ENCODE measurements around the gene ABCG8. TPM values are rescaled to one million over a fixed set of nuclear protein-coding genes. Genes with fewer than 3 reads are reported as not detected.

ABCG8 gene
- total and polyA plus RNA-seq, 9 of the 15 experiments (the other 6 are each of a cell fraction or from before 2014, with no cell fraction given), result not detected

DNA sequence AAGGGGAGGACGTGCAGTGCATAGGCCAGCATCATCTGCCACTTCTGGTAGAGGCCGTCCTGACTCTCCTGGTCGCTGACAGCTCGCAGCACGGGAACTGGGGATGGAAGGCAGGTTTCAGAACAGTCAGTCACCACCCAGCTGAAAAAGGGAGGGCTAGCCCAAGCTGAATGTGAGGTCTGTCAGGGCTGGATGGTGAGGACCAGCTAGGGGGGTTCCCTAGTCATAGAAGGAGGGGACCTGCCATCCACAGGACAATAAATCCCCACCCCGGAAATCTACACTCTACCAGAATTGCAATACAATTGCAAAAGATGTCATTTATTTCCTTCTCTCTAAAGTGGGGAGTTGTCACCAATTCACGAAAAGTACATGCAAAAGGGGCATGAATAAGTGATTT lies 15.9 kb upstream of the ABCG8 start:
- Histone ChIP-seq H3K27me3 (ENCODE audit: control insufficient read depth in 2 of 2, insufficient read depth in 2 of 2, low read length in 2 of 2) (peaks cover 13 to 33% of the 10 kb centered on the region in 2 experiments; a peak in 4 of 5 replicates), H3K4me3 (no peak overlapping the region), H3K79me2 (ENCODE audit: control insufficient read depth, insufficient read depth, low read length) (no peaks in the 10 kb centered on the region), H3K4me1 (replicated peaks in 1 of 2; ENCODE audit: control insufficient read depth in 2 of 2, insufficient read depth in 2 of 2, low read length in 2 of 2) (no peaks in the 10 kb centered on the region), H3K4me2 (ENCODE audit: insufficient read depth, low read length) (no peak overlapping the region), H4K20me1 (replicated peaks; ENCODE audit: control insufficient read depth, insufficient read depth, low read length) (no peaks in the 10 kb centered on the region; the same call in 1 of the 2 replicates), H3K9me1 (ENCODE audit: control insufficient read depth, insufficient read depth, low read length) (no peaks in the 10 kb centered on the region), H3K36me3 (ENCODE audit: control insufficient read depth, insufficient read depth, low read length) (no peaks in the 10 kb centered on the region), H2AFZ (ENCODE audit: low read depth, low read length) (no peak overlapping the region), H3K27ac (ENCODE audit: extremely low read depth, low read depth, low read length) (no peak overlapping the region), H3K9me3 (replicated peaks; ENCODE audit: control insufficient read depth, insufficient read depth, low read depth, low read length) (no peaks in the 10 kb centered on the region), H3K9ac (ENCODE audit: insufficient read depth in 1 of 2, low read depth in 2 of 2, low read length in 2 of 2) (no peak overlapping the region)
- ATAC-seq (no peak), FAIRE-seq (no peak), DNase-seq (ENCODE audit: extremely low read depth in 1 of 4, low spot score in 3 of 4) (no peak)
- intact Hi-C loops (cut with micrococcal nuclease) (no loop called here), in situ Hi-C loops (cut with MboI) (no loop called here)
- ChIA-PET POLR2A (interaction anchor here (0.6 kb wide), 2 partner anchors 11 to 55 kb away, joined by 3 read pairs; no protein-coding TSS in a partner anchor), CTCF (ENCODE audit: low intra/inter-chr PET ratio) (no interaction called here)
- no TSS peak for BruUV-seq (replicated peaks)
- no peak for TF ChIP-seq STAT5A (IDR thresholded peaks at IDR 0.05; ENCODE audit: borderline replicate concordance, low read length)
- TF ChIP-seq CBX2 (IDR thresholded peaks at IDR 0.05; ENCODE audit: insufficient read depth, low read length, poor library complexity, severe bottlenecking), result no peak
- TF ChIP-seq, protein P1, sequence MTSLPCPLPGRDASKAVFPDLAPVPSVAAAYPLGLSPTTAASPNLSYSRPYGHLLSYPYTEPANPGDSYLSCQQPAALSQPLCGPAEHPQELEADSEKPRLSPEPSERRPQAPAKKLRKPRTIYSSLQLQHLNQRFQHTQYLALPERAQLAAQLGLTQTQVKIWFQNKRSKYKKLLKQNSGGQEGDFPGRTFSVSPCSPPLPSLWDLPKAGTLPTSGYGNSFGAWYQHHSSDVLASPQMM (CRISPR knock-in tag; IDR thresholded peaks at IDR 0.05), result no peak
- no peak for TF ChIP-seq NCOA4 (IDR thresholded peaks at IDR 0.05; ENCODE audit: partially characterized antibody)
- no peak for TF ChIP-seq ZC3H8 (IDR thresholded peaks at IDR 0.05)
- no peak for TF ChIP-seq TFAM (CRISPR knock-in tag; conservative IDR thresholded peaks at IDR 0.05)
- no peak for TF ChIP-seq CBX3 (IDR thresholded peaks at IDR 0.05; ENCODE audit: borderline replicate concordance in 1 of 2, low read length in 2 of 2)
- no peak for TF ChIP-seq SMARCB1 (IDR thresholded peaks at IDR 0.05; ENCODE audit: insufficient read length, low read depth)
- TF ChIP-seq RBM25 (IDR thresholded peaks at IDR 0.05; ENCODE audit: low read depth, low read length, severe bottlenecking), result no peak
- TF ChIP-seq ZNF263 (CRISPR knock-in tag; IDR thresholded peaks at IDR 0.05; ENCODE audit: borderline replicate concordance), result no peak
- no peak for TF ChIP-seq NBN (IDR thresholded peaks at IDR 0.05; ENCODE audit: low read depth)
- TF ChIP-seq, protein P2, sequence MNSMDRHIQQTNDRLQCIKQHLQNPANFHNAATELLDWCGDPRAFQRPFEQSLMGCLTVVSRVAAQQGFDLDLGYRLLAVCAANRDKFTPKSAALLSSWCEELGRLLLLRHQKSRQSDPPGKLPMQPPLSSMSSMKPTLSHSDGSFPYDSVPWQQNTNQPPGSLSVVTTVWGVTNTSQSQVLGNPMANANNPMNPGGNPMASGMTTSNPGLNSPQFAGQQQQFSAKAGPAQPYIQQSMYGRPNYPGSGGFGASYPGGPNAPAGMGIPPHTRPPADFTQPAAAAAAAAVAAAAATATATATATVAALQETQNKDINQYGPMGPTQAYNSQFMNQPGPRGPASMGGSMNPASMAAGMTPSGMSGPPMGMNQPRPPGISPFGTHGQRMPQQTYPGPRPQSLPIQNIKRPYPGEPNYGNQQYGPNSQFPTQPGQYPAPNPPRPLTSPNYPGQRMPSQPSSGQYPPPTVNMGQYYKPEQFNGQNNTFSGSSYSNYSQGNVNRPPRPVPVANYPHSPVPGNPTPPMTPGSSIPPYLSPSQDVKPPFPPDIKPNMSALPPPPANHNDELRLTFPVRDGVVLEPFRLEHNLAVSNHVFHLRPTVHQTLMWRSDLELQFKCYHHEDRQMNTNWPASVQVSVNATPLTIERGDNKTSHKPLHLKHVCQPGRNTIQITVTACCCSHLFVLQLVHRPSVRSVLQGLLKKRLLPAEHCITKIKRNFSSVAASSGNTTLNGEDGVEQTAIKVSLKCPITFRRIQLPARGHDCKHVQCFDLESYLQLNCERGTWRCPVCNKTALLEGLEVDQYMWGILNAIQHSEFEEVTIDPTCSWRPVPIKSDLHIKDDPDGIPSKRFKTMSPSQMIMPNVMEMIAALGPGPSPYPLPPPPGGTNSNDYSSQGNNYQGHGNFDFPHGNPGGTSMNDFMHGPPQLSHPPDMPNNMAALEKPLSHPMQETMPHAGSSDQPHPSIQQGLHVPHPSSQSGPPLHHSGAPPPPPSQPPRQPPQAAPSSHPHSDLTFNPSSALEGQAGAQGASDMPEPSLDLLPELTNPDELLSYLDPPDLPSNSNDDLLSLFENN (IDR thresholded peaks at IDR 0.05; ENCODE audit: low read depth in 2 of 2, low read length in 2 of 2), result no peak
- TF ChIP-seq SMAD4 (CRISPR knock-in tag; conservative IDR thresholded peaks at IDR 0.05), result no peak
- no peak for TF ChIP-seq ZNF431 (CRISPR knock-in tag; IDR thresholded peaks at IDR 0.05)
- no peak for TF ChIP-seq ARID1B (IDR thresholded peaks at IDR 0.05)
- TF ChIP-seq MAFG (tag; conservative IDR thresholded peaks at IDR 0.05), result no peak
- TF ChIP-seq GATAD2B (IDR thresholded peaks at IDR 0.05; ENCODE audit: borderline replicate concordance), result no peak
- TF ChIP-seq, protein P3, sequence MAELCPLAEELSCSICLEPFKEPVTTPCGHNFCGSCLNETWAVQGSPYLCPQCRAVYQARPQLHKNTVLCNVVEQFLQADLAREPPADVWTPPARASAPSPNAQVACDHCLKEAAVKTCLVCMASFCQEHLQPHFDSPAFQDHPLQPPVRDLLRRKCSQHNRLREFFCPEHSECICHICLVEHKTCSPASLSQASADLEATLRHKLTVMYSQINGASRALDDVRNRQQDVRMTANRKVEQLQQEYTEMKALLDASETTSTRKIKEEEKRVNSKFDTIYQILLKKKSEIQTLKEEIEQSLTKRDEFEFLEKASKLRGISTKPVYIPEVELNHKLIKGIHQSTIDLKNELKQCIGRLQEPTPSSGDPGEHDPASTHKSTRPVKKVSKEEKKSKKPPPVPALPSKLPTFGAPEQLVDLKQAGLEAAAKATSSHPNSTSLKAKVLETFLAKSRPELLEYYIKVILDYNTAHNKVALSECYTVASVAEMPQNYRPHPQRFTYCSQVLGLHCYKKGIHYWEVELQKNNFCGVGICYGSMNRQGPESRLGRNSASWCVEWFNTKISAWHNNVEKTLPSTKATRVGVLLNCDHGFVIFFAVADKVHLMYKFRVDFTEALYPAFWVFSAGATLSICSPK (IDR thresholded peaks at IDR 0.05; ENCODE audit: borderline replicate concordance), result no peak
- no peak for TF ChIP-seq FOXK1 (CRISPR knock-in tag; IDR thresholded peaks at IDR 0.05; ENCODE audit: borderline replicate concordance)
- WGBS (ENCODE audit: insufficient coverage, low coverage, missing lambda C conversion rate), result 1% methylated on average over 7 of the region's 7 CpGs

Data from K562 (cell line).